ENCODE data around the gene SH3GL2.

DNA sequence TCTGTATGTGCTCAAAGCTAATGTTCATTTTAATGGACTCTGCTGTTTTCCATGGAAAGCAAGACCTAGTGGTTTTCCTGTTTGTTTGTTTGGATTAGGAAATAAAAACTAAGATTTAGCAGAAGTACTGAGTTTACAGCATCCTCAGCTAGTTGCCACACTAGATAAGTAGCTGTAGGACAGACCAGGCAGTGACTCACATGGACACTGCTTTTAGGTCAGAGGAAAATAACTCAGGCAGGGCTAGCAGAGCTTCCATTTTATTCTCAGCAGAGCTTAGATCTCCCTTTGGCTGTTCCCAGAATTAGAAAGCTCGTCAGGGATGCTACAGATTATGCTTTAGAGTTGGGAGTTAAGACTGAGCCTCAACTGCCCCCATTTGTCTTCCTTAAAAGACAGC lies 204.4 kb downstream of the SH3GL2 start:
- TF ChIP-seq EZH2 (IDR thresholded peaks at IDR 0.05; ENCODE audit: insufficient read depth, poor library complexity, severe bottlenecking) (no peak), EZH2phosphoT487 (IDR thresholded peaks at IDR 0.05; ENCODE audit: insufficient read depth, low read depth) (no peak)

All from GM23248 (cell line).